ENCODE measurements around the gene ZIC2.

DNA sequence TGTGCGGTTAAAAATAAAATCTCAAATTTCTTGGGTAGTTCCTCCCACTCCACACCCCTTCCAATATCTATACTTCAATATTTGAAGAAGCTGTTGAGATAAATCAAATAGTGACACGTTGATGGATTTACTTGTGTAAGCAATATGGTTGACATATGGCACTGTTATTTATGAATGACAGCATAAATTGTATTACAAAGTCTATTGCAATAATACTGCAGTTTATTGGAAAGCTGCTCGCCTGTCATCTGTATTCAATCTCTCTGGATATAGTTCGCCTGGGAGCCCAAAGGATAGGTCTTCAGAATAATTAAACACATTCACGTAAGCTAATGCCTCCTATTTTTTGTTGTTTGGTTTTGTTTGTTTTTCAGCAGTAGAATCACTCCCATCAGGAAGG, 5.0 kb upstream of the ZIC2 start:
- TF ChIP-seq, protein P1, sequence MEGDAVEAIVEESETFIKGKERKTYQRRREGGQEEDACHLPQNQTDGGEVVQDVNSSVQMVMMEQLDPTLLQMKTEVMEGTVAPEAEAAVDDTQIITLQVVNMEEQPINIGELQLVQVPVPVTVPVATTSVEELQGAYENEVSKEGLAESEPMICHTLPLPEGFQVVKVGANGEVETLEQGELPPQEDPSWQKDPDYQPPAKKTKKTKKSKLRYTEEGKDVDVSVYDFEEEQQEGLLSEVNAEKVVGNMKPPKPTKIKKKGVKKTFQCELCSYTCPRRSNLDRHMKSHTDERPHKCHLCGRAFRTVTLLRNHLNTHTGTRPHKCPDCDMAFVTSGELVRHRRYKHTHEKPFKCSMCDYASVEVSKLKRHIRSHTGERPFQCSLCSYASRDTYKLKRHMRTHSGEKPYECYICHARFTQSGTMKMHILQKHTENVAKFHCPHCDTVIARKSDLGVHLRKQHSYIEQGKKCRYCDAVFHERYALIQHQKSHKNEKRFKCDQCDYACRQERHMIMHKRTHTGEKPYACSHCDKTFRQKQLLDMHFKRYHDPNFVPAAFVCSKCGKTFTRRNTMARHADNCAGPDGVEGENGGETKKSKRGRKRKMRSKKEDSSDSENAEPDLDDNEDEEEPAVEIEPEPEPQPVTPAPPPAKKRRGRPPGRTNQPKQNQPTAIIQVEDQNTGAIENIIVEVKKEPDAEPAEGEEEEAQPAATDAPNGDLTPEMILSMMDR (IDR thresholded peaks at IDR 0.05 in 2 of 3, conservative IDR thresholded peaks at IDR 0.05 in 1 of 3; ENCODE audit: borderline replicate concordance in 1 of 3, insufficient read depth in 1 of 3, low read depth in 2 of 3, low read length in 2 of 3), result no peak
- TF ChIP-seq SP1 (IDR thresholded peaks at IDR 0.05; ENCODE audit: low read depth) (no peak), POLR2A (IDR thresholded peaks at IDR 0.05; ENCODE audit: borderline replicate concordance, extremely low read depth, insufficient read depth, insufficient read length) (no peak), ELF1 (IDR thresholded peaks at IDR 0.05; ENCODE audit: borderline replicate concordance, low read depth) (no peak), EZH2 (IDR thresholded peaks at IDR 0.05) (no peak), POLR2AphosphoS5 (IDR thresholded peaks at IDR 0.05; ENCODE audit: low read depth, low read length) (no peak)
- TF ChIP-seq, protein P2, sequence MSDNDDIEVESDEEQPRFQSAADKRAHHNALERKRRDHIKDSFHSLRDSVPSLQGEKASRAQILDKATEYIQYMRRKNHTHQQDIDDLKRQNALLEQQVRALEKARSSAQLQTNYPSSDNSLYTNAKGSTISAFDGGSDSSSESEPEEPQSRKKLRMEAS (IDR thresholded peaks at IDR 0.05), result no peak
- TF ChIP-seq, protein P3, sequence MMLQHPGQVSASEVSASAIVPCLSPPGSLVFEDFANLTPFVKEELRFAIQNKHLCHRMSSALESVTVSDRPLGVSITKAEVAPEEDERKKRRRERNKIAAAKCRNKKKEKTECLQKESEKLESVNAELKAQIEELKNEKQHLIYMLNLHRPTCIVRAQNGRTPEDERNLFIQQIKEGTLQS (IDR thresholded peaks at IDR 0.05), result no peak
- TF ChIP-seq, protein P4, sequence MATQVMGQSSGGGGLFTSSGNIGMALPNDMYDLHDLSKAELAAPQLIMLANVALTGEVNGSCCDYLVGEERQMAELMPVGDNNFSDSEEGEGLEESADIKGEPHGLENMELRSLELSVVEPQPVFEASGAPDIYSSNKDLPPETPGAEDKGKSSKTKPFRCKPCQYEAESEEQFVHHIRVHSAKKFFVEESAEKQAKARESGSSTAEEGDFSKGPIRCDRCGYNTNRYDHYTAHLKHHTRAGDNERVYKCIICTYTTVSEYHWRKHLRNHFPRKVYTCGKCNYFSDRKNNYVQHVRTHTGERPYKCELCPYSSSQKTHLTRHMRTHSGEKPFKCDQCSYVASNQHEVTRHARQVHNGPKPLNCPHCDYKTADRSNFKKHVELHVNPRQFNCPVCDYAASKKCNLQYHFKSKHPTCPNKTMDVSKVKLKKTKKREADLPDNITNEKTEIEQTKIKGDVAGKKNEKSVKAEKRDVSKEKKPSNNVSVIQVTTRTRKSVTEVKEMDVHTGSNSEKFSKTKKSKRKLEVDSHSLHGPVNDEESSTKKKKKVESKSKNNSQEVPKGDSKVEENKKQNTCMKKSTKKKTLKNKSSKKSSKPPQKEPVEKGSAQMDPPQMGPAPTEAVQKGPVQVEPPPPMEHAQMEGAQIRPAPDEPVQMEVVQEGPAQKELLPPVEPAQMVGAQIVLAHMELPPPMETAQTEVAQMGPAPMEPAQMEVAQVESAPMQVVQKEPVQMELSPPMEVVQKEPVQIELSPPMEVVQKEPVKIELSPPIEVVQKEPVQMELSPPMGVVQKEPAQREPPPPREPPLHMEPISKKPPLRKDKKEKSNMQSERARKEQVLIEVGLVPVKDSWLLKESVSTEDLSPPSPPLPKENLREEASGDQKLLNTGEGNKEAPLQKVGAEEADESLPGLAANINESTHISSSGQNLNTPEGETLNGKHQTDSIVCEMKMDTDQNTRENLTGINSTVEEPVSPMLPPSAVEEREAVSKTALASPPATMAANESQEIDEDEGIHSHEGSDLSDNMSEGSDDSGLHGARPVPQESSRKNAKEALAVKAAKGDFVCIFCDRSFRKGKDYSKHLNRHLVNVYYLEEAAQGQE (IDR thresholded peaks at IDR 0.05; ENCODE audit: low read depth), result no peak

Measured in HCT116 (cell line).